T-helper 9 cell (primary cell): Measurements from ENCODE around the gene AEBP1.

Source experiments
- DNase-seq: peaks from one replicate; pipeline ENCODE4 v3.0.0-alpha.2; 2020

The AEBP1 gene

GRCh38 chr7:44067064-44067951 lies 36.8 kb upstream of the AEBP1 start:
- DNase-seq, result no peak

GRCh38 chr7:44068054-44068453 lies 36.1 kb upstream of the AEBP1 start:
- DNase-seq, result no peak

GRCh38 chr7:44071726-44072363 lies 32.3 kb upstream of the AEBP1 start:
- no peak for DNase-seq

GRCh38 chr7:44072364-44073231 lies 31.5 kb upstream of the AEBP1 start:
- DNase-seq, result peak; percentile 16

- DNase-seq, result no peak
These were observed 30.3 kb upstream of the AEBP1 start for GRCh38 chr7:44073664-44074348.

GRCh38 chr7:44074349-44074695 lies 29.8 kb upstream of the AEBP1 start:
- DNase-seq, result no peak

GRCh38 chr7:44075296-44076075 lies 28.7 kb upstream of the AEBP1 start:
- DNase-seq, result no peak

GRCh38 chr7:44076101-44076895 lies 27.8 kb upstream of the AEBP1 start:
- DNase-seq, result no peak

GRCh38 chr7:44077061-44077460 lies 27.1 kb upstream of the AEBP1 start:
- DNase-seq, result no peak

GRCh38 chr7:44077681-44078091 lies 26.5 kb upstream of the AEBP1 start:
- DNase-seq, result no peak

GRCh38 chr7:44078521-44078920 lies 25.6 kb upstream of the AEBP1 start:
- DNase-seq, result no peak

GRCh38 chr7:44079331-44080021 lies 24.7 kb upstream of the AEBP1 start:
- DNase-seq, result no peak

- DNase-seq, result no peak
These were observed 24.0 kb upstream of the AEBP1 start for GRCh38 chr7:44080118-44080517.

- no peak for DNase-seq
These were observed 23.4 kb upstream of the AEBP1 start for GRCh38 chr7:44080686-44081265.

- no peak for DNase-seq
These were observed 22.8 kb upstream of the AEBP1 start for GRCh38 chr7:44081266-44081748.

GRCh38 chr7:44082541-44083207 lies 21.5 kb upstream of the AEBP1 start:
- peak; percentile 96 for DNase-seq

GRCh38 chr7:44083796-44084195 lies 20.3 kb upstream of the AEBP1 start:
- DNase-seq, result no peak

- DNase-seq, result no peak
These were observed 19.4 kb upstream of the AEBP1 start for GRCh38 chr7:44084701-44085100.

- DNase-seq, result no peak
These were observed 18.6 kb upstream of the AEBP1 start for GRCh38 chr7:44085546-44085945.
